ENCODE results near the gene VIL1.
A peak's percentile ranks its signal among the peaks of the same experiment; 100 is the strongest.

The VIL1 gene

GRCh38 chr2:218452079-218452478 is 33.2 kb downstream of the VIL1 start:
- Histone ChIP-seq H3K4me1 (ENCODE audit: control insufficient read depth in 1 of 2, insufficient read depth in 2 of 2, low read length in 2 of 2) (no peaks in the 10 kb centered on the region), H3K9me3 (ENCODE audit: control insufficient read depth in 1 of 2, low read length in 2 of 2) (no peaks in the 10 kb centered on the region), H3K36me3 (ENCODE audit: control insufficient read depth in 1 of 2, insufficient read depth in 2 of 2, low read length in 2 of 2) (peaks cover 31 to 48% of the 10 kb centered on the region in 2 donors), H3K27me3 (ENCODE audit: low read depth, low read length) (no peaks in the 10 kb centered on the region), H3K27ac (ENCODE audit: low read length) (no peak overlapping the region), H3K4me3 (ENCODE audit: low read depth in 1 of 2, low read length in 2 of 2) (no peak overlapping the region)

- peaks cover 19 to 42% of the 10 kb centered on the region in 2 donors for H3K36me3 ChIP-seq (ENCODE audit: control insufficient read depth in 1 of 2, insufficient read depth in 2 of 2, low read length in 2 of 2)
- H3K27me3 ChIP-seq (ENCODE audit: low read depth, low read length) = no peaks in the 10 kb centered on the region
- H3K27ac ChIP-seq (ENCODE audit: low read length) = no peak overlapping the region
- no peaks in the 10 kb centered on the region for H3K4me1 ChIP-seq (ENCODE audit: control insufficient read depth in 1 of 2, insufficient read depth in 2 of 2, low read length in 2 of 2)
- H3K4me3 ChIP-seq (ENCODE audit: low read depth in 1 of 2, low read length in 2 of 2) = no peak overlapping the region
- H3K9me3 ChIP-seq (ENCODE audit: control insufficient read depth in 1 of 2, low read length in 2 of 2) = no peaks in the 10 kb centered on the region
These were observed 37.9 kb downstream of the VIL1 start for GRCh38 chr2:218456849-218457248.

GRCh38 chr2:218458598-218458997 is 39.7 kb downstream of the VIL1 start:
- H3K36me3 ChIP-seq (ENCODE audit: control insufficient read depth in 1 of 2, insufficient read depth in 2 of 2, low read length in 2 of 2) = peaks cover 19 to 40% of the 10 kb centered on the region in 2 donors
- H3K9me3 ChIP-seq (ENCODE audit: control insufficient read depth in 1 of 2, low read length in 2 of 2) = no peaks in the 10 kb centered on the region
- no peak overlapping the region for H3K4me3 ChIP-seq (ENCODE audit: low read depth in 1 of 2, low read length in 2 of 2)
- no peaks in the 10 kb centered on the region for H3K27me3 ChIP-seq (ENCODE audit: low read depth, low read length)
- H3K27ac ChIP-seq (ENCODE audit: low read length) = no peak overlapping the region
- no peaks in the 10 kb centered on the region for H3K4me1 ChIP-seq (ENCODE audit: control insufficient read depth in 1 of 2, insufficient read depth in 2 of 2, low read length in 2 of 2)

GRCh38 chr2:218465987-218466633 is 47.2 kb downstream of the VIL1 start:
- Histone ChIP-seq H3K9me3 (ENCODE audit: control insufficient read depth in 1 of 2, low read length in 2 of 2) (no peaks in the 10 kb centered on the region), H3K27me3 (ENCODE audit: low read depth, low read length) (no peaks in the 10 kb centered on the region), H3K4me3 (ENCODE audit: low read depth in 1 of 2, low read length in 2 of 2) (no peak overlapping the region), H3K4me1 (ENCODE audit: control insufficient read depth in 1 of 2, insufficient read depth in 2 of 2, low read length in 2 of 2) (peaks cover 0 to 4% of the 10 kb centered on the region in 2 donors), H3K27ac (ENCODE audit: low read length) (no peak overlapping the region), H3K36me3 (ENCODE audit: control insufficient read depth in 1 of 2, insufficient read depth in 2 of 2, low read length in 2 of 2) (peaks cover 0 to 21% of the 10 kb centered on the region in 2 donors)

GRCh38 chr2:218470448-218470847 is 51.5 kb downstream of the VIL1 start:
- peaks cover 0 to 4% of the 10 kb centered on the region in 2 donors for H3K4me1 ChIP-seq (ENCODE audit: control insufficient read depth in 1 of 2, insufficient read depth in 2 of 2, low read length in 2 of 2)
- H3K27ac ChIP-seq (ENCODE audit: low read length) = no peak overlapping the region
- H3K9me3 ChIP-seq (ENCODE audit: control insufficient read depth in 1 of 2, low read length in 2 of 2) = no peaks in the 10 kb centered on the region
- H3K4me3 ChIP-seq (ENCODE audit: low read depth in 1 of 2, low read length in 2 of 2) = no peak overlapping the region
- no peaks in the 10 kb centered on the region for H3K27me3 ChIP-seq (ENCODE audit: low read depth, low read length)
- H3K36me3 ChIP-seq (ENCODE audit: control insufficient read depth in 1 of 2, insufficient read depth in 2 of 2, low read length in 2 of 2) = peaks cover 11% of the 10 kb centered on the region in 2 donors

GRCh38 chr2:218471036-218471435 is 52.1 kb downstream of the VIL1 start:
- no peak overlapping the region for H3K27ac ChIP-seq (ENCODE audit: low read length)
- peaks cover 11% of the 10 kb centered on the region in 2 donors for H3K36me3 ChIP-seq (ENCODE audit: control insufficient read depth in 1 of 2, insufficient read depth in 2 of 2, low read length in 2 of 2)
- no peaks in the 10 kb centered on the region for H3K27me3 ChIP-seq (ENCODE audit: low read depth, low read length)
- H3K4me3 ChIP-seq (ENCODE audit: low read depth in 1 of 2, low read length in 2 of 2) = no peak overlapping the region
- H3K4me1 ChIP-seq (ENCODE audit: control insufficient read depth in 1 of 2, insufficient read depth in 2 of 2, low read length in 2 of 2) = peaks cover 0 to under 1% of the 10 kb centered on the region in 2 donors
- H3K9me3 ChIP-seq (ENCODE audit: control insufficient read depth in 1 of 2, low read length in 2 of 2) = no peaks in the 10 kb centered on the region

GRCh38 chr2:218471982-218472381 is 53.1 kb downstream of the VIL1 start:
- Histone ChIP-seq H3K9me3 (ENCODE audit: control insufficient read depth in 1 of 2, low read length in 2 of 2) (no peaks in the 10 kb centered on the region), H3K27me3 (ENCODE audit: low read depth, low read length) (no peaks in the 10 kb centered on the region), H3K4me1 (ENCODE audit: control insufficient read depth in 1 of 2, insufficient read depth in 2 of 2, low read length in 2 of 2) (peaks cover 0 to 4% of the 10 kb centered on the region in 2 donors), H3K36me3 (ENCODE audit: control insufficient read depth in 1 of 2, insufficient read depth in 2 of 2, low read length in 2 of 2) (peaks cover 11% of the 10 kb centered on the region in 2 donors), H3K4me3 (ENCODE audit: low read depth in 1 of 2, low read length in 2 of 2) (no peak overlapping the region), H3K27ac (ENCODE audit: low read length) (no peak overlapping the region)

GRCh38 chr2:218472988-218473387 is 54.1 kb downstream of the VIL1 start:
- no peak overlapping the region for H3K27ac ChIP-seq (ENCODE audit: low read length)
- no peaks in the 10 kb centered on the region for H3K27me3 ChIP-seq (ENCODE audit: low read depth, low read length)
- H3K4me3 ChIP-seq (ENCODE audit: low read depth in 1 of 2, low read length in 2 of 2) = no peak overlapping the region
- peaks cover 0 to 9% of the 10 kb centered on the region in 2 donors for H3K4me1 ChIP-seq (ENCODE audit: control insufficient read depth in 1 of 2, insufficient read depth in 2 of 2, low read length in 2 of 2)
- peaks cover 11% of the 10 kb centered on the region in 2 donors for H3K36me3 ChIP-seq (ENCODE audit: control insufficient read depth in 1 of 2, insufficient read depth in 2 of 2, low read length in 2 of 2)
- H3K9me3 ChIP-seq (ENCODE audit: control insufficient read depth in 1 of 2, low read length in 2 of 2) = no peaks in the 10 kb centered on the region

- Histone ChIP-seq H3K9me3 (ENCODE audit: control insufficient read depth in 1 of 2, low read length in 2 of 2) (no peaks in the 10 kb centered on the region), H3K36me3 (ENCODE audit: control insufficient read depth in 1 of 2, insufficient read depth in 2 of 2, low read length in 2 of 2) (peaks cover 11% of the 10 kb centered on the region in 2 donors), H3K27me3 (ENCODE audit: low read depth, low read length) (no peaks in the 10 kb centered on the region), H3K4me1 (ENCODE audit: control insufficient read depth in 1 of 2, insufficient read depth in 2 of 2, low read length in 2 of 2) (peaks cover 0 to 9% of the 10 kb centered on the region in 2 donors), H3K4me3 (ENCODE audit: low read depth in 1 of 2, low read length in 2 of 2) (no peak overlapping the region), H3K27ac (ENCODE audit: low read length) (no peak overlapping the region)
These were observed 55.6 kb downstream of the VIL1 start for GRCh38 chr2:218474527-218474926.

GRCh38 chr2:218476676-218477075 is 57.8 kb downstream of the VIL1 start:
- Histone ChIP-seq H3K27ac (ENCODE audit: low read length) (no peak overlapping the region), H3K27me3 (ENCODE audit: low read depth, low read length) (no peaks in the 10 kb centered on the region), H3K4me1 (ENCODE audit: control insufficient read depth in 1 of 2, insufficient read depth in 2 of 2, low read length in 2 of 2) (peaks cover 0 to 9% of the 10 kb centered on the region in 2 donors), H3K4me3 (ENCODE audit: low read depth in 1 of 2, low read length in 2 of 2) (peak overlapping the region in 1 of 2 donors; percentile 30), H3K36me3 (ENCODE audit: control insufficient read depth in 1 of 2, insufficient read depth in 2 of 2, low read length in 2 of 2) (peaks cover 15 to 16% of the 10 kb centered on the region in 2 donors), H3K9me3 (ENCODE audit: control insufficient read depth in 1 of 2, low read length in 2 of 2) (no peaks in the 10 kb centered on the region)

- Histone ChIP-seq H3K27me3 (ENCODE audit: low read depth, low read length) (no peaks in the 10 kb centered on the region), H3K9me3 (ENCODE audit: control insufficient read depth in 1 of 2, low read length in 2 of 2) (no peaks in the 10 kb centered on the region), H3K4me1 (ENCODE audit: control insufficient read depth in 1 of 2, insufficient read depth in 2 of 2, low read length in 2 of 2) (peaks cover 0 to 9% of the 10 kb centered on the region in 2 donors), H3K36me3 (ENCODE audit: control insufficient read depth in 1 of 2, insufficient read depth in 2 of 2, low read length in 2 of 2) (peaks cover 18 to 20% of the 10 kb centered on the region in 2 donors), H3K4me3 (ENCODE audit: low read depth in 1 of 2, low read length in 2 of 2) (no peak overlapping the region), H3K27ac (ENCODE audit: low read length) (no peak overlapping the region)
These were observed 58.3 kb downstream of the VIL1 start for GRCh38 chr2:218477247-218477646.

GRCh38 chr2:218478544-218478943 is 59.6 kb downstream of the VIL1 start:
- H3K4me3 ChIP-seq (ENCODE audit: low read depth in 1 of 2, low read length in 2 of 2) = no peak overlapping the region
- peaks cover 15 to 18% of the 10 kb centered on the region in 2 donors for H3K36me3 ChIP-seq (ENCODE audit: control insufficient read depth in 1 of 2, insufficient read depth in 2 of 2, low read length in 2 of 2)
- H3K27me3 ChIP-seq (ENCODE audit: low read depth, low read length) = no peaks in the 10 kb centered on the region
- H3K4me1 ChIP-seq (ENCODE audit: control insufficient read depth in 1 of 2, insufficient read depth in 2 of 2, low read length in 2 of 2) = peaks cover 0 to 9% of the 10 kb centered on the region in 2 donors
- no peak overlapping the region for H3K27ac ChIP-seq (ENCODE audit: low read length)
- no peaks in the 10 kb centered on the region for H3K9me3 ChIP-seq (ENCODE audit: control insufficient read depth in 1 of 2, low read length in 2 of 2)
